GM10248 (cell line): ENCODE measurements around the gene EXOC1.
A peak's percentile ranks its signal among the peaks of the same experiment; 100 is the strongest.

Experiments
- CTCF ChIA-PET: fragments of 300-600 bp; sonication (Branson Sonifier 250); formaldehyde crosslinking; extraction: SDS; loops from one replicate; lab custom pipeline; 2021; ENCODE audit warnings: antibody characterized with exemption; lab: Yijun Ruan, JAX
- POLR2A ChIA-PET: fragments of 350-650 bp; sonication (Branson Sonifier 250); formaldehyde crosslinking; extraction: SDS; loops from one replicate; lab custom pipeline; 2020; ENCODE audit warnings: antibody characterized with exemption; lab: Yijun Ruan, JAX
- DNase-seq: peaks from one replicate; pipeline ENCODE4 v3.0.0; 2012; ENCODE audit errors: extremely low spot score
- TF ChIP-seq, protein P1 (sequence below): IDR thresholded peaks from 2 replicates; pipeline ENCODE4 v1.5.1; 2012; ENCODE audit warnings: mild to moderate bottlenecking, low read depth; ENCODE audit errors: extremely low read depth, missing control alignments, control extremely low read depth

Gene EXOC1

DNA sequence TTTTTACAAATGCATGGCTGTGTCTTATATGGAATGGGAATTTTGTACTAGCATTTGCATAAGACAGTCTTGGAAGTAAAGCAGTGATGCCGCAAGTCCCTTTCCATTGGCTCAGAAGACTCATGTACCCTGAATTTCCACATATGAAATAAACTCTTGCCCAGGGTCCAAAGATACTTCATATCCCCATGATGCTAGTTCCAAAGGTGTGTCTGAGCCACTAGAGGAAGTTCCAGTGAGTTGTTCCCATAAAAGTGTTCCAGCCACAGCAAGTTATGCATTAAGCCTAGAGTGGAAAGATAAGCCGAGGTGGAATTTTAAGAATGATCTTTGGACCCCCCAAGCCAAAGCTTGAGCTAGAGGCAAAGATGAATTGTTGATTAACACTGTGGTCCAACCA, 86.0 kb downstream of the EXOC1 start:
- ChIA-PET POLR2A (no interaction called here), CTCF (interaction anchor here (4.8 kb wide), 1 partner anchor 9 kb away, joined by 28 read pairs; the partner anchor contains the start of gene CEP135)
- TF ChIP-seq, protein P1, sequence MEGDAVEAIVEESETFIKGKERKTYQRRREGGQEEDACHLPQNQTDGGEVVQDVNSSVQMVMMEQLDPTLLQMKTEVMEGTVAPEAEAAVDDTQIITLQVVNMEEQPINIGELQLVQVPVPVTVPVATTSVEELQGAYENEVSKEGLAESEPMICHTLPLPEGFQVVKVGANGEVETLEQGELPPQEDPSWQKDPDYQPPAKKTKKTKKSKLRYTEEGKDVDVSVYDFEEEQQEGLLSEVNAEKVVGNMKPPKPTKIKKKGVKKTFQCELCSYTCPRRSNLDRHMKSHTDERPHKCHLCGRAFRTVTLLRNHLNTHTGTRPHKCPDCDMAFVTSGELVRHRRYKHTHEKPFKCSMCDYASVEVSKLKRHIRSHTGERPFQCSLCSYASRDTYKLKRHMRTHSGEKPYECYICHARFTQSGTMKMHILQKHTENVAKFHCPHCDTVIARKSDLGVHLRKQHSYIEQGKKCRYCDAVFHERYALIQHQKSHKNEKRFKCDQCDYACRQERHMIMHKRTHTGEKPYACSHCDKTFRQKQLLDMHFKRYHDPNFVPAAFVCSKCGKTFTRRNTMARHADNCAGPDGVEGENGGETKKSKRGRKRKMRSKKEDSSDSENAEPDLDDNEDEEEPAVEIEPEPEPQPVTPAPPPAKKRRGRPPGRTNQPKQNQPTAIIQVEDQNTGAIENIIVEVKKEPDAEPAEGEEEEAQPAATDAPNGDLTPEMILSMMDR = no peak
- no peak for DNase-seq

- TF ChIP-seq, protein P1 = no peak
- POLR2A ChIA-PET = no interaction called here
- CTCF ChIA-PET = interaction anchor here (0.8 to 3.3 kb wide), 3 partner anchors 9 to 16 kb away, joined by 3 to 12 read pairs (median 5); no protein-coding TSS in a partner anchor
- DNase-seq = no peak
Measured at GRCh38 chr4:55941881-55942396, 88.5 kb downstream of the EXOC1 start.

GRCh38 chr4:55947254-55947882, 93.9 kb downstream of the EXOC1 start:
- TF ChIP-seq, protein P1 = no peak
- ChIA-PET POLR2A (no interaction called here), CTCF (interaction anchor here (0.9 to 3.3 kb wide), 24 partner anchors 9 to 961 kb away, joined by 3 to 53 read pairs (median 8); partner anchors contain the start of genes AASDH, REST and TMEM165)
- peak; percentile 37 for DNase-seq

DNA sequence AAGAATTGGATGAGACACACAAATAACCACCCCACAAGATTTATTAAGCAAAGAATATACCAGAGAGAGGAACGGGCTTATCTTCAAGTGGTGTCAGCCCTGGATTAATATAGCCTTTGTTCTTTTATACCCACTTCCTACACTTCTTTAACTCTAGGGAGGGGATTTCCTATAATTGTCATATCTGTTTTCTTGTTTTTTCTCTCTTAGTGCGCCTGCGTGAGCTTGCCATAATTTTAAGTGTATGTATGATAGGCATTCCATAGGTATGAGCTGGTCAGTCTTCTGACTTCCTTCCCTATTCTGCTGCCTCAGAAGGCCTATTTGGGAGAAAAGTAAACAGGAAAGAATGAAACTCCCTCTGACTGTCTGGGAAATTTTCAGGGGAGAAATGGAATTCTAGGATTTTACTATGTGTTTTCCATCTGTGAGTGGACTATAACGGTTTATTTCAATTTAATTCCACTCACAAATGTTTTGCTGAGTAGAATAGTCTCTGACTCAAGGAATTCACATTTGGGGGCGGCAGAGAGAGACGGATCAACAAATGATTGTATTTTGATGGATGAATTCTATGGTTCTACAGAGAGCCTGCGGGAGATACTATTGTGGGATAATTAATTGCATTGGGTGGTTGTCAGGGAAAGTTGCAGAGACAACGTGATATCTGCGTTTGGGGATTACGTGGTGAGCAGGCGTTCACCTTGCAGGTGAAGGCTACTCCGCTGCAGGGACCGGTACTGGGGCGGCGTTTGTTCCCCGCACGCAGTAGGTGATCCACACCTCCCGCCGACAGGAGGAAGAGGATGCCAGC, 94.7 kb downstream of the EXOC1 start:
- POLR2A ChIA-PET = interaction anchor here (1.0 to 1.3 kb wide), 3 partner anchors 39 to 488 kb away, joined by 3 read pairs; partner anchors contain the start of gene PAICS
- CTCF ChIA-PET = interaction anchor here (0.7 to 3.3 kb wide), 48 partner anchors 10 to 1059 kb away, joined by 3 to 53 read pairs (median 6); partner anchors contain the start of genes AASDH, REST and TMEM165
- DNase-seq = peak; percentile 52
- TF ChIP-seq, protein P1 = no peak

- ChIA-PET POLR2A (interaction anchor here (0.6 to 1.3 kb wide), 7 partner anchors 28 to 1029 kb away, joined by 3 read pairs; partner anchors contain the start of genes NOA1 and PAICS), CTCF (interaction anchor here (0.6 to 3.3 kb wide), 51 partner anchors 9 to 1058 kb away, joined by 3 to 53 read pairs (median 5); partner anchors contain the start of genes AASDH and REST)
- TF ChIP-seq, protein P1 = peak; percentile 91
- DNase-seq = peak; percentile 92
Measured at GRCh38 chr4:55948726-55949481, 95.5 kb downstream of the EXOC1 start, which contains the start of gene CEP135. CEP135 (plus strand) TSS chr4:55948945; CDS start chr4:55952131, 3,186 bp downstream.
